Smooth muscle cell (in vitro differentiated cells): ENCODE data around the gene CIPC. TPM values are rescaled to one million over a fixed set of nuclear protein-coding genes. Genes with fewer than 3 reads are reported as not detected.

Source experiments
- DNase-seq: peaks from one replicate; lab custom pipeline; 2025; ENCODE audit not compliant: unreplicated experiment; lab: John Stamatoyannopoulos, UW
- H2AFZ ChIP-seq: fragments of 200-600 bp; sonication (generic); 2 replicates; pipeline ENCODE4 v1.6.0; 2016; ENCODE audit warnings: antibody characterized with exemption, low read depth, mild to moderate bottlenecking
- H3F3A ChIP-seq: fragments of 200-600 bp; sonication (generic); 2 replicates; pipeline ENCODE4 v1.6.0; 2017; ENCODE audit warnings: antibody characterized with exemption, low read depth
- H3K27ac ChIP-seq: fragments of 200-600 bp; sonication (generic); 2 replicates; pipeline ENCODE4 v1.5.1; 2016; ENCODE audit warnings: low read depth, mild to moderate bottlenecking
- H3K27me3 ChIP-seq: fragments of 200-600 bp; sonication (generic); 2 replicates; pipeline ENCODE4 v1.6.1; 2016; ENCODE audit warnings: low read depth, mild to moderate bottlenecking
- H3K36me3 ChIP-seq: fragments of 200-600 bp; sonication (generic); 2 replicates; pipeline ENCODE4 v1.5.1; 2016; ENCODE audit warnings: low read depth
- H3K4me1 ChIP-seq: fragments of 200-600 bp; sonication (generic); 2 replicates; pipeline ENCODE4 v1.5.1; 2016; ENCODE audit warnings: low read depth
- H3K4me2 ChIP-seq: fragments of 200-600 bp; sonication (generic); 2 replicates; pipeline ENCODE4 v1.6.0; 2016; ENCODE audit warnings: mild to moderate bottlenecking
- H3K4me3 ChIP-seq: fragments of 200-600 bp; sonication (generic); 2 replicates; pipeline ENCODE4 v1.5.1; 2016; ENCODE audit warnings: mild to moderate bottlenecking
- H3K79me2 ChIP-seq: fragments of 200-600 bp; sonication (generic); 2 replicates; pipeline ENCODE4 v1.6.0; 2016; ENCODE audit warnings: low read depth, mild to moderate bottlenecking
- H3K9ac ChIP-seq: fragments of 200-600 bp; sonication (generic); 2 replicates; pipeline ENCODE4 v1.6.0; 2016; ENCODE audit warnings: low read depth
- H3K9me3 ChIP-seq: fragments of 200-600 bp; sonication (generic); replicated peaks from 2 replicates; pipeline ENCODE4 v1.5.1; 2016; ENCODE audit warnings: low read depth
- H4K20me1 ChIP-seq: fragments of 200-600 bp; sonication (generic); 2 replicates; pipeline ENCODE4 v1.6.0; 2016; ENCODE audit warnings: low read depth
- WGBS: methylation state at CpG from one replicate; pipeline ENCODE4 v1.1.7; 2016; ENCODE audit warnings: low lambda C conversion rate; 5-methylcytosine and 5-hydroxymethylcytosine counted together
- polyA plus RNA-seq: library from polyadenylated mRNA; unstranded; fragments of >200 nt; fragmentation: Nextera tagmentation; extraction: Ambion mirVana; gene quantifications from 2 replicates; pipeline ENCODE4 v1.2.1, GENCODE V29; 2016
- total RNA-seq: library from RNA; depleted of rRNA; stranded (reverse); fragments of >200 nt; gene quantifications from 2 replicates; pipeline ENCODE4 v1.2.3, GENCODE V29; 2014
- TF ChIP-seq, protein P1 (sequence below): fragments of 200-600 bp; sonication (generic); IDR thresholded peaks from 2 replicates; pipeline ENCODE4 v1.5.1; 2017; ENCODE audit warnings: borderline replicate concordance, mild to moderate bottlenecking, antibody characterized with exemption; ENCODE audit not compliant: insufficient read depth, poor library complexity, severe bottlenecking

Gene CIPC
- total and polyA plus RNA-seq, 2 experiments from 2014 or later: 3.6 to 15.1 TPM

DNA sequence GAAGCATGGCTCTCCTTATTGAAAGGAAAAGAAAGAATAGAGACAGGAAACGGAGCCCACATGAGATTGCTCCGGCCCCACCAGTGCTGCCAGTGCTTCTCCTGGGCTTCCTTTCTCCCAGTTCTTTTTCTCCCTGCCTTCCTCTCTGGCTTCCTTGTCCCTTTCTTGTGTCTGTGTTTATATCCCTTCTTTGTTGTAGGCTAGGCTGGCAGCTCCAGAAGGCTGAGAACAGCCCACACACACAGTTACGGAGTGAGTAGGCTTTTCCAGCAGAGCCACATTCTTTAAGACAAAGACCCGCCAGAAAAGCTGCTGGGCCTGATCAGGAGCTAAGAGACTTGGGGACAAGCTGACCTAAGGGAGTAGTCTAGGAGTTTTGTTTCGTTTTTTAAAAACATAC is 13.0 kb downstream of the CIPC start:
- WGBS: 9% methylated on average over 5 of the region's 5 CpGs
- peak overlapping the region; percentile 73 for H3K4me2 ChIP-seq
- no peaks in the 10 kb centered on the region for H3K79me2 ChIP-seq
- H3K27me3 ChIP-seq: no peaks in the 10 kb centered on the region
- H2AFZ ChIP-seq: peak overlapping the region; percentile 29
- DNase-seq: no peak
- H3K9me3 ChIP-seq: no peaks in the 10 kb centered on the region
- H3K4me3 ChIP-seq: no peak overlapping the region
- peak overlapping the region; percentile 71 for H3K9ac ChIP-seq
- no peaks in the 10 kb centered on the region for H3K36me3 ChIP-seq
- peak overlapping the region; percentile 90 for H3K27ac ChIP-seq
- TF ChIP-seq, protein P1, sequence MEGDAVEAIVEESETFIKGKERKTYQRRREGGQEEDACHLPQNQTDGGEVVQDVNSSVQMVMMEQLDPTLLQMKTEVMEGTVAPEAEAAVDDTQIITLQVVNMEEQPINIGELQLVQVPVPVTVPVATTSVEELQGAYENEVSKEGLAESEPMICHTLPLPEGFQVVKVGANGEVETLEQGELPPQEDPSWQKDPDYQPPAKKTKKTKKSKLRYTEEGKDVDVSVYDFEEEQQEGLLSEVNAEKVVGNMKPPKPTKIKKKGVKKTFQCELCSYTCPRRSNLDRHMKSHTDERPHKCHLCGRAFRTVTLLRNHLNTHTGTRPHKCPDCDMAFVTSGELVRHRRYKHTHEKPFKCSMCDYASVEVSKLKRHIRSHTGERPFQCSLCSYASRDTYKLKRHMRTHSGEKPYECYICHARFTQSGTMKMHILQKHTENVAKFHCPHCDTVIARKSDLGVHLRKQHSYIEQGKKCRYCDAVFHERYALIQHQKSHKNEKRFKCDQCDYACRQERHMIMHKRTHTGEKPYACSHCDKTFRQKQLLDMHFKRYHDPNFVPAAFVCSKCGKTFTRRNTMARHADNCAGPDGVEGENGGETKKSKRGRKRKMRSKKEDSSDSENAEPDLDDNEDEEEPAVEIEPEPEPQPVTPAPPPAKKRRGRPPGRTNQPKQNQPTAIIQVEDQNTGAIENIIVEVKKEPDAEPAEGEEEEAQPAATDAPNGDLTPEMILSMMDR: no peak
- H3F3A ChIP-seq: peaks cover 12% of the 10 kb centered on the region
- H3K4me1 ChIP-seq: peaks cover 34% of the 10 kb centered on the region
- H4K20me1 ChIP-seq: no peaks in the 10 kb centered on the region

DNA sequence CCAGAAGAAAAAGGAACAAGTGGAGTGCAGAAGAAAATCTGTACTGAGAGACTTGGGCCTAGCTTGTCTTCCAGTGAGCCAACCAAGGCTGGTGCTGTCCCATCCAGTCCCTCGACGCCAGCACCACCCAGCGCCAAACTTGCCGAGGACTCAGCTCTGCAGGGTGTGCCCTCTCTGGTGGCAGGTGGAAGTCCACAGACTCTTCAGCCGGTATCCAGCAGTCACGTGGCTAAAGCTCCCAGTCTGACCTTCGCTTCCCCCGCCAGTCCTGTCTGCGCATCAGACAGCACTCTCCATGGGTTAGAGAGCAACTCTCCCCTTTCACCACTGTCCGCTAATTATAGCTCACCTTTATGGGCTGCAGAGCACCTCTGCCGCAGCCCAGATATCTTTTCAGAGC is 15.6 kb downstream of the CIPC start:
- TF ChIP-seq, protein P1: no peak
- no peak for DNase-seq

DNA sequence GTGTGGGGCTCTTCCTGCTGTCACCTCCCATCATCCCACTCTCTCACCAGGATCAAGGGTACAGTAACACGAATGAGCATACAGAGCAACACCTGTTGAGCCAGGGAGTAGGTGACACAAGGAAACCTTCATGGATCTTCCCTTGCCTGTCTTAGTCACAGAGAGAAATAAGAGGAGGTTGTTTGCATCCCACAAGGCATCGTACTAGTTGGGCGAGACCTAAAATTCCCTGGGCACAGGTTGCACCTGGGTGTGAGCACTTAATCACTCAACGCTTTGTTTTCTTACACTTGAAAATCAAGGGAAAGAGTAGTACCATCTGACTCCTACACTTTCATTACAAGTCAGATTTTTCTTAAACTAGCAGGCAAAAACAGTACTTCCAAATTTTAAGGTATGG is 16.6 kb downstream of the CIPC start:
- Histone ChIP-seq H3F3A (peaks cover 6% of the 10 kb centered on the region), H3K27me3 (no peaks in the 10 kb centered on the region), H3K4me2 (no peak overlapping the region), H2AFZ (no peak overlapping the region), H3K9me3 (no peaks in the 10 kb centered on the region), H3K27ac (no peak overlapping the region), H4K20me1 (no peaks in the 10 kb centered on the region), H3K79me2 (no peaks in the 10 kb centered on the region), H3K9ac (no peak overlapping the region), H3K4me3 (no peak overlapping the region), H3K4me1 (peaks cover 23% of the 10 kb centered on the region), H3K36me3 (no peaks in the 10 kb centered on the region)
- TF ChIP-seq, protein P1: no peak
- DNase-seq: no peak
- 97% methylated on average over 4 of the region's 4 CpGs for WGBS

More for the DNA sequence above, 15.6 kb downstream of the CIPC start:
- H3K4me1 ChIP-seq: peaks cover 26% of the 10 kb centered on the region
- no peaks in the 10 kb centered on the region for H3K9me3 ChIP-seq
- no peaks in the 10 kb centered on the region for H3K36me3 ChIP-seq
- no peak overlapping the region for H3K27ac ChIP-seq
- no peak overlapping the region for H3K4me3 ChIP-seq
- no peaks in the 10 kb centered on the region for H3K79me2 ChIP-seq
- no peak overlapping the region for H3K4me2 ChIP-seq
- no peak overlapping the region for H3K9ac ChIP-seq
- no peak overlapping the region for H2AFZ ChIP-seq
- H3F3A ChIP-seq: peaks cover 12% of the 10 kb centered on the region
- no peaks in the 10 kb centered on the region for H4K20me1 ChIP-seq
- WGBS: 95% methylated on average over 11 of the region's 11 CpGs
- H3K27me3 ChIP-seq: no peaks in the 10 kb centered on the region

DNA sequence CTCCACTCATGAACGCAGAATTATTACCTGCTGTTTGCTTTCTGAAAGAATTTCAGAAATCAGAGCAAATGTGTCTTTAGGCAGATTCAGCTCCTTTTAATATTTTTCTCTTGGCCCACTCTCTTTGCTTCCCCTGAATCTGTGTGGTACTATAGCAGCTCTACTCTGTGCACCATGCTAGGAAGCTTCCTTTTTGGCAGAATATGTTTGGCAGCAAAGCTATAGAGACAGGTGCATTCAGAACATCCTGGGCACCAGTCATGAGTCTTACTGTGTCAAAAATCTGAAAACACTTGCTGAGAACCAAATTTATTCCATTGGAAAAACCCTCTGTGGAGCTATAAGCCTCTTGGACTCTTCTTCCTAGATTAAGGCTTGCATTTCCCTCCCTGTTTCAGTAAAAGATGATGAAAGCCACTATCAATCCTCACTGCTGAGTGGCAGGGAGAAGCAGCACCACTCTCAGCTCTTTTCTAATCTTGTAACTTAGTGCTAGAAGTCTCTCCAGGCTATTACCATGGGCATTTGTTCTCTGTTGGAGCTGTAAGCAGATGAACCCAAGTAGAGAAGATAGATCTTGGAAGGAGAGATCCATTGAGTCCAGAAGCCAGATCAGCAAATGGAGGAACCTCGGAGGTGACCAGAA is 18.2 kb downstream of the CIPC start:
- 94% methylated on average over 2 of the region's 2 CpGs for WGBS

More for the DNA sequence above, 18.2 kb downstream of the CIPC start:
- peaks cover 6% of the 10 kb centered on the region for H3F3A ChIP-seq
- H3K9me3 ChIP-seq: no peaks in the 10 kb centered on the region
- H2AFZ ChIP-seq: no peak overlapping the region
- no peak for DNase-seq
- no peak overlapping the region for H3K27ac ChIP-seq
- H3K4me1 ChIP-seq: peaks cover 8% of the 10 kb centered on the region
- H3K4me3 ChIP-seq: no peak overlapping the region
- H4K20me1 ChIP-seq: no peaks in the 10 kb centered on the region
- H3K36me3 ChIP-seq: no peaks in the 10 kb centered on the region
- H3K27me3 ChIP-seq: no peaks in the 10 kb centered on the region
- no peak overlapping the region for H3K4me2 ChIP-seq
- no peak overlapping the region for H3K9ac ChIP-seq
- no peaks in the 10 kb centered on the region for H3K79me2 ChIP-seq
- TF ChIP-seq, protein P1: no peak
